Right ventricle myocardium inferior (tissue), 1 donor: ENCODE results near the gene C17orf113. TPM values are rescaled to one million over a fixed set of nuclear protein-coding genes. Genes with fewer than 3 reads are reported as not detected.

Experiments
- ATAC-seq: fragments of 200-7000 bp; cut with Tn5 transposase; one replicate; pipeline ENCODE4 v1.9.1; 2020; ENCODE audit warnings: mild to moderate bottlenecking, moderate library complexity
- DNase-seq: peaks from one replicate; pipeline ENCODE4 v3.0.0; 2021; ENCODE audit errors: missing footprints
- intact Hi-C: fragments of 100-400 bp; cut with DNase I; formaldehyde crosslinking; loops from one replicate; pipeline ENCODE4 v1.11.0; 2022
- long read RNA-seq: library from polyadenylated mRNA; unstranded; transcript quantifications from one replicate; pipeline ENCODE4 v2.0.0, GENCODE V29; 2021
- total RNA-seq: library from RNA; stranded (reverse); fragmentation: NEBNext Ultra II Directional; extraction: Animal tissue kit (Norgen Biotek cat#: 25700); gene quantifications from one replicate; pipeline ENCODE4 v1.2.1, GENCODE V29; 2021
- donor health status: DM: no; HTN: yes; CAD: no; lungs with severe emphysema.

C17orf113 gene
- 0.73 TPM for total RNA-seq
- long read RNA-seq, partial matches to known transcripts, result 1 of 1 reads
- long read RNA-seq, other reads (novel, unspliced or antisense), result 0 of 1 reads

DNA sequence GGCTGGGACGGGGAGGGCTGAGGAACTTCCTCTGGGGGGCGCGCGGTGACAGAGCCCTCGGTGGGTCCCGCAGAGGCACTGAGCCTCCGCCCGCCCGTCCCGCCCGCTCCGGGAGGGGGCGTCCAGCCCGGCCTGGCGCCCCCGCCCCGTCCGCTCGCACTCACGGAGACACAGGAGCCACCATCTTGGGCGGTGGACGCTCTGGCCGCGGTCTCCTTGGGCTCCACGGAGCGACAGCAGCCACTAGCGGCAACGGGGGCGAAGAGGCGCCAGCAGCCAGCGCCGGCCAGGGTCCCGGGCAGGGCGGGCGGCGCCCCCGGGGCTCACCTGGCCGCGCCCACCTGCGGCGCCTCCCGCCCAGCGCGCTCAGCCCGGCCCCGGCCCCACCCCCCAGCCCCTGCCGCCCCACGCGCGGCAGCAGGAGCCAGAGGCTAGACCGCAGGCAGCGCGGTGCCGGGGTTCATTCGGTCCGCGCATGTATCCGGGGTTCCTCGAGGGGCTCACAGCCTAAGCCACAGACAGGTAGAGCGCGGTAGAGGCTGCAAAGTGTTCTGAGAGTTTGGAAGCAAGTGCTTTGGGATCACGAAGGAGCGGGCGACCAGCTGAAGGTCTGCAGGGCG, at the start of gene C17orf113:
TSS of gene C17orf113 (minus strand) at position 209 of the 620 bp plus-strand sequence. CDS start 7,225 bp downstream, outside the sequence.
- ATAC-seq, result peak; percentile 78
- no peak for DNase-seq
- intact Hi-C loops, result no loop called here

DNA sequence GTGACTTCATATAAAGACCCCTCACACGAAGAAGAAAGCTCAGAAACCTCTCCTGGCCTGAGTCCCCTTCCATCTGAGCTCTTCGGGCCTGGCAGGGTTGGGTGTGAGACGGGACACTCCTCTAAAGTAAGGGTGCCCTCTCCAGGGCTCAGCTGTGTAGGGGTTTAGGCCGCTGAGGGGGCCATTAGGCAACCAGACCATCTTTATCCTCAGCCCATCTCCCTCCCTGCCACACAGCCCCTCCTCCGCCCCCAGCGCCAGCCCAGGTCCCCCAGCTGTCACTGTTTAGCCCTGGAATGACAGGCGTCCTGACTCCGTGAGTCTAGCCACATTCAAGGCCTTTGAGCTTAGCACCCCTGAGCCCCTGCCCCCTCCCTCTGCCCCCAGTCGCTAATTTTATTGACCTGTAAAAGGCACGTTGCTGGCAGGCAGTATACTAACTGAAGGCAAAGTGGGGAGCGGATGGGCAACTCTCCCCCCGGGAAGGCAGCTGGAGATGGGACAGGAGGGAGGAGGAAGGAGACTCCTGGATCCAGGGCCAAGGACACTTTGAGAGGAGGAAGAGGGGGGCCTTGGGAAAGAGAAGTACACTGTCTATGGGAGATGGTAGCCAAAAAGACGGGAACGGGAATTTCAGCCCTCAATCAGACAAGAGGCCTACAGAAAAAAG, 48.5 kb upstream of the C17orf113 start:
- intact Hi-C loops, result no loop called here
- ATAC-seq (no peak), DNase-seq (no peak)

DNA sequence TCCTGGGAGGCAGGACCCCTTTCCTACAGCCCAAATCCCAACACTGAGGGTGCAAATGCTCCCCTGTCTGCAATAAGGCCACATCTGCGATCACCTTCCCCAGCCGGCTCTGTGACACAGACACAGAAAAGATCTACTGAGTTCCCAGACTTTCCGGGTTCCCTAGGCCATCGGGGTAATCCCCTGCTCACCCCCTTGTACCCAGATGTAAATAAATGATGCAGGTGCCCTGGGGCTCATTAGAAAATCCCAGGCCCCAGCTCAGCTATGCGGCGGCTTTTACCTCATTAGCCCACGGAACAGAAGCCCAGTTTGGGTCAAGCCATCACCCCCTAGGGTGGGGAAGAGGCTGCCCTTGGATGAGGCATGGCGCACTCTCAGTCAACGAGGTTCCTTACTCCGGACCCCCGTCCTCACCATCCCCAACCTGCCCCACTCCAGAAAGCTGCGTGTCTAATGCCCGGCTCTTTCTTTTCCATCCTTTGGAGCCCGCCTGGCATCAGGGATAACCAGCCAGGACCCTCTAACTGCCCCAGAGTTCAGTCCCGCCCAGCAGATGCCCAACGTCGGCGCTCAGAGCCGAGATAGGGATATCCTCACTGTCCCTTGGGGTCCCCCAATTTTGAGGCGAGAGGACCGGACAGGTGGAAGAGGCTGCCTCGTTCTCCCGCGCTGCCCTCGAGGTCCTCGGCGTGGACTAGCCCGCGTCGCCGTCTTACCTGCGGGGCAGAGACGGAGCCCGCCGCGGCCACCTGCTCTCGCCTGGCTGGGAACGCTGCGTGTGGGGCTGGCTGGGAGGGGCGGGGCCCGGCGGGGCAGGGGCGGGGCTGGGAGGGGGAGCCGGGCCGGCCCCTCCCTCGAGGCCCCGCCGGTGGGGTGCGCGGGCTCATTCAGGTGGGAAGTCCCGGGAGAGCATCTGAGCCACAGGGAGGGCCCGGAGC, 47.6 kb upstream of the C17orf113 start, which contains the start of gene ZNF385C:
TSS of gene ZNF385C (minus strand) at position 783 of the 941 bp plus-strand sequence. CDS start 35,417 bp downstream, outside the sequence.
- intact Hi-C loops, result no loop called here
- ATAC-seq, result no peak
- DNase-seq, result no peak

DNA sequence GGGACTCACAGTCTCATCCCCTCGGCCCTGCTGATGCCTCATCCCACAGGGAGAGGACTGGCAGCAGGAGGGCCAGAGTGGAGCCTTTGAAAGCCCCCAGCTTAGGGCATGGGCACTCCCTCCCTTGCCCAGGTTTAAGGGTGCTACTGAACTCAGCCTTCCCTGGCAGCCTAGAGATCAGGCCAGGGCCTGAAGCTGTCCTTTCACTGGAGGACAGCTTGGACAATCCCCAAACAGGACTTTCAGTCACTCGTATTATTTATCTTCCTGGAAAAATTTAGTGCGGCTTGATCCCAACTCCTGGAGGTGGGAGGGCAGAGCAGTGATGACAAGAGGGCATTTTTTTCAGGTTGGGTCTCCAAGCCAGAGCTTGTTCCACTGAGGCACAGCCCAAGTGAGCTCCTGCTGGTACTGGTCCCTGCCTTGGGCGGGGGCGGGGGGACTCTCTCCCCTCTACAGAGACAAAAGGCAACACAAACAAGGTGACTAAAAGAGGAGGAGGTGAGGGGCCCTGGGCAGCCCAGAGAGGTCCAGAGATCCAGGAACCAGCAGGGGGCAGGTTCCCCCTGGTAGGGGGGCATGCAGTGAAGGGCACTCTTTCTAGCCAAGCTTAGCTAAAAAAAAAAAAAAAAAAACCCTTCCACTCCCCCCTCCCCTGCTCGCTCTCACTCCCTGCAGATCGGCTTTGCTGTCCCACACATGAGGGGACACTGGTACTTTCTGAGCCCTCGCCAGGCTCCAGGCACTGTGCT, 46.1 kb upstream of the C17orf113 start:
- ATAC-seq, result no peak
- intact Hi-C loops, result no loop called here
- DNase-seq, result no peak

DNA sequence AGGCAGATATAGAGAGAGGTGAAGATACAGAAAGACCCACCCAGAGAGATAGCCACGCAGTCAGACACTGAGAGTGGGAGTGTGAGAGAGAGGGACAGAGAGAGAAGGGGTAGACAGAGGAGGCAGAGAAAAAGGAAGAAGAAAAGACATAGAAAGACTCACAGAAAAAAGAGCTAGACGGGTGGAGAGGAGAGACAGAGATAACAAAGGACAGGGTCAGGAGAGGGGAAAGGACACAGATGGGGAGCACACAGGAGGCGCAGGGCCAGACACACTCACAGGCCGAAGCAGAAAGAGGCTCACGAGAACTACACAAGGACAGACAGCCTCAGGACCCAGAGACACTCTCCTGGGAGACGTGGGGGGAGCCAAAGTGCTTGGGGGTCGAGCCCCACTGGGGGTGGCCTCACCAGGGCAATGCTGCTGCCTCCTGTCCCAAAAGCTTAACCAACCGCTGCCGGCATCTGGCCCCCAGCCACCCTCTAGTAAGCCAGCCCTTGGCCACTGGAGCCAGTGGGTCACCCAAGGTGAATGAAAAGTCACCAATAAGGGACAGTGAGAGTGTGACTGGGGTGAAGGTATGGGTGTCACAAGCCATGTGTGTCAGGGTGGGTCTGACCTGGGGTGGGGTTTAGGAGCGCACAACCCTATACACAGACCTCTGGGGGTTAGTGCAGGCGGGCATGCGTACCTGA, 44.1 kb upstream of the C17orf113 start:
- no peak for DNase-seq
- intact Hi-C loops, result no loop called here
- ATAC-seq, result peak; percentile 17

DNA sequence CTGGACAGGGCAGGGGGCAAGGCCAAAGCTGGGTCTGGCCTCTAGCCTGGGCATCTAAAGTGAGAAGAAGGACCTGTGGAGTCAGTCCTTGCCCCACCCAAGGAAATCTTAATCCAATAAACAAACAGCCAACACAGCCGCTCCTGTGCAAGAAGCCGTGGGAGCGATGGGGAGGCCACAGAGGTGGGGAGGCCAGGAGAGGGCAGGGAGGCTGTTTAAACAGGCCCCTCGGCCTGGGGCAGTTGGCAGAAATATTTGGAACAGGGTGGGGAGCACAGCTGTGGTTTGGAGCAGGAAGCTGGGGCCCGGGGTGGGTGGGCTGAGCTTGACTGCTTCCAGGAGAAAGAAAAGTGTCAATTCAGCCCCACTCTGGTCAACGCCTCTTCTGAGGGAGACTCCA, 42.5 kb upstream of the C17orf113 start:
- ATAC-seq, result no peak
- DNase-seq, result no peak
- intact Hi-C loops, result no loop called here

DNA sequence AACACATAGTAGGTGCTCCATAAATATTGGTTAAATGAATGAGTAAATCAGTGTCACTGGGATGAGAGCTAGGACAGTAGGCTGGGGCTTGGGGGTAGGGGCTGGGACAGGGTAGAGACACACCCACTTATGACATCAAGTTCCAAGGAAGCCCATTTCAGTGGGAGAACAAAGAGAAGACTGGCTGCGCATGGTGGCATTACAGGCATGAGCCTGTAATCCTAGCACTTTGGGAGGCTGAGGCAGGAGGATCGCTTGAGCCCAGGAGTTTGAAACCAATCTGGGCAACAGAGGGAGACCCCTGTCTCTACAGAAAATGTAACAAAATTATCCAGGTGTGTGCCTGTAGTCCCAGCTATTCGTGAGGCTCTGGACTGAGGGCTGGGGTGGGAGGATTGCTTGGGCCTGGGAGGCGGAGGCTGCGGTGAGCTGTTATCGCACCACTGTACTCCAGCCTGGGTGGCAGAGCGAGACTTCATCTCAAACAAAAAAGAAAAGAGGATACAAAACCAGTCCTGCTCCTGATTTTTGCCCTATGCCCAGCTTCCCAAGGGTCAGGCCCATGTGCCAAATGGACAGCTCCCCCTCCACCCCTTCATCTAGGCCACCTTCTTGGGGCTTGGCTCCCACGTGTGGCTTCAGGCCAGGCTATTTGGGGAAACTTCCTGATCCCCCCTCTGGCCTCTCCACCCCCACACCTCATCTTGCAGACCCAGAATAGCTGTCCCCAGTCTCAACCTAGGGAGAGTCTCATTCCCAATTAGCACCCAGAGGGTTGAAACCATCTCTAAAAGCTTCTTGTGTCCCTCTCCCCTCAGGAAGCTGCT, 40.8 kb upstream of the C17orf113 start:
- intact Hi-C loops, result no loop called here
- DNase-seq, result no peak
- ATAC-seq, result no peak

DNA sequence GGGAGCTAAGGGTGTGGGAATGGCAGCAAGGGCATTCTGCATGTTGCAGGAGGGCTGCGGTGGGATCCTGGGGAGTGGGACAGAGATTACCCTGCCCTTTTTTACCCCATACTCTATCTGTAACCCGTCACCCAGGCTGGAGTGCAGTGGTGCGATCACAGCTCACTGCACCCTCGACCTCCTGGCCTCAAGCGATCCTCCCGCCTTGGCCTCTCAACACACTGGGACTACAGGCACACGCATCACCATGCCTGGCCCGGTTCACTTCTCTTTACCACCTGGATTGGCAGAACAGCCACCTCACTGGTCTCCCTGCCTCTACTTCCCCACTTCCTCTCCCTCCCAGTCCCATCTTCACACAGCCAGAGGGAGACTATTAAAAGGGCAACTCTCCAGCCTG, 38.3 kb upstream of the C17orf113 start:
- intact Hi-C loops, result no loop called here
- no peak for ATAC-seq
- no peak for DNase-seq

- intact Hi-C loops, result no loop called here
- ATAC-seq (no peak), DNase-seq (no peak)
Measured at GRCh38 chr17:42087736-42088705, 37.6 kb upstream of the C17orf113 start.

- intact Hi-C loops, result no loop called here
- DNase-seq, result no peak
- no peak for ATAC-seq
Measured at GRCh38 chr17:42087042-42087701, 36.8 kb upstream of the C17orf113 start.

DNA sequence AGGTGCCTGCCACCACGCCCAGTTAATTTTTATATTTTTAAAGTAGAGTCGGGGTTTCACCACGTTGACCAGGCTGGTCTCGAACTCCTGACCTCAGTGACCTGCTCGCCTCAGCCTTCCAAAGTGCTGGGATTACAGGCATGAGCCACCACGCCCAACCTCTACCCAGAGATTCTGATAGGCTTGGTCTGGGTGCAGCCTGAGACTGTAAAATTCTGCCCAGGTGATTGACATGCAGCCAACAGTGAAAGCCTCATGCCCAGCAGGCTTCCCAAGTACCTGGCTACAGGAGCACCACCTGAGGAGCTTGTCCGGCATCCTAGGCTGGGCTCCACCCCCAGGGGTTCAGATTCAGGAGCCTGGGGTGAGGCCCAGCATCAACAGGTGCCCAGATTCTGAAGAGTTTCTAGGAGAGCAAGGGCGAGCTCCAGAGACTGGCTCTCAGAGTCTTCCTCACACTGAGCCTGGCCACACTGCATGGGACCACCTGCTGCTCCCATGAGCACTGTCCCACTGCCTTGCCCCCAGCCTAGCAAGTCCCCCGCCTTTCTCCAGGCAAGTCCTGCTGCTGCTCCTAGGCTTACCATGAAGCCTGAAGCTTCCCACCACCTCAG, 31.2 kb upstream of the C17orf113 start:
- ATAC-seq (no peak), DNase-seq (no peak)
- intact Hi-C loops, result no loop called here

- DNase-seq (no peak), ATAC-seq (no peak)
- intact Hi-C loops, result no loop called here
Measured at GRCh38 chr17:42079541-42079940, 29.1 kb upstream of the C17orf113 start.

GRCh38 chr17:42078396-42079043, 28.1 kb upstream of the C17orf113 start:
- no peak for DNase-seq
- ATAC-seq, result no peak
- intact Hi-C loops, result no loop called here

GRCh38 chr17:42077755-42078154, 27.4 kb upstream of the C17orf113 start:
- intact Hi-C loops, result no loop called here
- ATAC-seq (no peak), DNase-seq (no peak)
